ENCODE data around the gene NLRP1. TPM values are rescaled to one million over a fixed set of nuclear protein-coding genes. Genes with fewer than 3 reads are reported as not detected.

Gene NLRP1
- total RNA-seq (2014; rRNA removed; shearing (Covaris generic)) (33.4 and 36.0 TPM in 2 replicates), polyA plus RNA-seq (2016; fragmentation: Nextera tagmentation; extraction: Ambion mirVana) (16.8 and 17.5 TPM in 2 replicates)

DNA sequence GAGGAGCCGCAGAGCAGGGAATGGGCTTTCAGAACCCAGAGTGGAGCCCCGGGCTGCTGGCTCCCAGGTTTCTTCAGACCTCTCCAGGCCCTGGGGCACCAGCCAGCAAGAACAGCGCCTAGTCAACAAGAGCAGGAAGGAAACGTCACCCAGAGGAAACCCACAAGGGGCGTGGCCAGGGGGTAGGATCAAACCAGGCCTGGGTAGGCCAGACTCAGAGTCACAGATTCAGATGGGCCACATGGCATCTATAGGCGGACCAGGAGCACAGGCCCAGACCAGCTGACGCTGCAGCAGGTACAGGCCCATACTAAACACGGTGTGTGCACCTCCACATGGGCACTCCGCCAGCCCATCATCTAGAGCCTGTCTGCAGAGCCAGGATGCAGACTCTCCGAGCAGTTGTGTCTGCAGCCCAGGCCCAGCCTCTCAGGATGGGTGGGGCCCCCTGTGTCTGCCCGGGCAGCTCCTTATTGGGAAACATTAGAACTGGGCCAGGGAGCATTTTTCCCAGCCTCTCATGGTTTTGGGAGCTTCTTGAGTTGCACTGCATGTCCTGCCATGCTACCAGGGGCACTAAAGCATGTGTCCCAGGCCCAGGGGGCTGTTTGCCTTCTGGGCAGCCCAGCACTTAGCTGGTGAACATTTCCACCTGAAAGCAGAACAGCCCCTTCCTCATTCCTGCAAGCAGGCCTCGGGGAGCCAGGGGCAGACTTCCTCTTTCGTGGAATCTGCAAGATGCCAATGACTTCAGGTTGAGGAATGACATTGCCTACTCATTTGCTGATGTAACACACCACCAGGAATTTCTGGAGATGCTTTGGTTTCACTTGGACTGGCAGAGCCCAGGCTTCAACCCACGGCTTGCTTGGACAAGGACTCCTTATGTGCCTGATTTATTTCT, at the start of gene NLRP1:
Gene NLRP1 (minus strand): TSS at position 127 of the 904 bp plus-strand sequence. CDS start 552 bp downstream, outside the sequence.
- peaks cover 48% of the 10 kb centered on the region for H3K4me1 ChIP-seq (ENCODE audit: insufficient read depth)
- peak within 1 kb of the TSS; percentile 97 for H3K9ac ChIP-seq
- H3K9me3 ChIP-seq (ENCODE audit: low read depth), result no peaks in the 10 kb centered on the region
- peak; percentile 98 for DNase-seq
- H3K36me3 ChIP-seq (ENCODE audit: low read depth), result peaks cover 16% of the 10 kb centered on the region
- H3F3A ChIP-seq (ENCODE audit: insufficient read depth), result peaks cover 13% of the 10 kb centered on the region
- H3K4me3 ChIP-seq, result peak within 1 kb of the TSS; percentile 98
- 2 to 3% methylated on average over 13 to 14 of the region's 14 CpGs for WGBS, 2 experiments (ENCODE audit: low coverage in 1 of 2, low lambda C conversion rate in 2 of 2, missing lambda C conversion rate in 2 of 2)
- peak within 1 kb of the TSS; percentile 68 for H2AFZ ChIP-seq
- no peaks in the 10 kb centered on the region for H3K27me3 ChIP-seq (replicated peaks; ENCODE audit: insufficient read depth)
- peaks cover 36% of the 10 kb centered on the region for H3K79me2 ChIP-seq (ENCODE audit: insufficient read depth)
- in situ Hi-C loops (cut with MboI), result loop anchor here (5.0 kb wide), 1 partner anchor 843 kb away; no protein-coding TSS in a partner anchor
- peak within 1 kb of the TSS; percentile 97 for H3K27ac ChIP-seq
- H4K20me1 ChIP-seq (ENCODE audit: insufficient read depth), result no peaks in the 10 kb centered on the region
- TF ChIP-seq EZH2 (IDR thresholded peaks at IDR 0.05; ENCODE audit: insufficient read depth, poor library complexity, severe bottlenecking) (no peak), EZH2phosphoT487 (IDR thresholded peaks at IDR 0.05; ENCODE audit: insufficient read depth, low read depth) (no peak)
- no peaks in the 10 kb centered on the region for H3K9me2 ChIP-seq (ENCODE audit: insufficient read depth)
- H3K4me2 ChIP-seq (ENCODE audit: unreplicated experiment), result peak within 1 kb of the TSS; percentile 92

DNA sequence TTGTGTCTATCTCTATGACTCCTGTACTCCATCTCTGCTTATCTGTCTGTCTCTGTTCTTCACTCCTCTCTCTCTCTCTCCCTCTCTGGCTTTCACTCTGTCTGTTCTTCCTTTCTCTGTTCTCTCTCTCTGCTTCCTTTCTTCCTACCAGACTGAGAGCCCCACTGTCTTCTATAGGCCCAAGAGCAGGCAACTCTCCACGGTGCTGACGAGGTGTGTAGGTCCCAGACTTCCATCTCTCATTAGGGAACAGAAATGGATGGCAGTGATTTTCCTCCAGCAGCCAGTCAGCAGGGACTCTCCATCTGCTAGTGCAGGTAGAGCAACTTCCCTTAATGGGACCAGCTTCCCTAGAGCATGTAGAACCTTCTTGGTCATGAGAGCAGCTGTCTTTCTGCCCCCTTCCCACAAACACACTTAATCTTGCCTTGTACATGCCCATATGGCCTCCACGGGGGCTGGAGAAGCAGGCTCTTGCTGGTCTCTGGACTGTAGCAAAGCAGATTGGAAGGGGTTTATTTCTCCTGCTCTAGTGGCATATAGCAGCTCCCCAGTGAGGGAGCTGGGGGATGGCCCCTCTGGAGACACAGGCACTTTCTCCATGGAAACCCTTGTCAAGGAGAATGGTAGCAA, 47.8 kb upstream of the NLRP1 start:
- no peaks in the 10 kb centered on the region for H4K20me1 ChIP-seq (ENCODE audit: insufficient read depth)
- H3K36me3 ChIP-seq (ENCODE audit: low read depth), result no peaks in the 10 kb centered on the region
- 17 to 36% methylated on average over 3 of the region's 3 CpGs for WGBS, 2 experiments (ENCODE audit: low coverage in 1 of 2, low lambda C conversion rate in 2 of 2, missing lambda C conversion rate in 2 of 2)
- H3K9me2 ChIP-seq (ENCODE audit: insufficient read depth), result no peaks in the 10 kb centered on the region
- H3K9ac ChIP-seq, result no peak overlapping the region
- TF ChIP-seq EZH2 (IDR thresholded peaks at IDR 0.05; ENCODE audit: insufficient read depth, poor library complexity, severe bottlenecking) (no peak), EZH2phosphoT487 (IDR thresholded peaks at IDR 0.05; ENCODE audit: insufficient read depth, low read depth) (no peak)
- no peaks in the 10 kb centered on the region for H3K79me2 ChIP-seq (ENCODE audit: insufficient read depth)
- H2AFZ ChIP-seq, result no peak overlapping the region
- peaks cover 7% of the 10 kb centered on the region for H3K27me3 ChIP-seq (replicated peaks; ENCODE audit: insufficient read depth)
- peaks cover 21% of the 10 kb centered on the region for H3K4me1 ChIP-seq (ENCODE audit: insufficient read depth)
- H3K4me2 ChIP-seq (ENCODE audit: unreplicated experiment), result no peak overlapping the region
- in situ Hi-C loops (cut with MboI), result no loop called here
- H3K9me3 ChIP-seq (ENCODE audit: low read depth), result no peaks in the 10 kb centered on the region
- H3K4me3 ChIP-seq, result no peak overlapping the region
- peaks cover 21% of the 10 kb centered on the region for H3F3A ChIP-seq (ENCODE audit: insufficient read depth)
- no peak overlapping the region for H3K27ac ChIP-seq
- DNase-seq, result peak; percentile 32

DNA sequence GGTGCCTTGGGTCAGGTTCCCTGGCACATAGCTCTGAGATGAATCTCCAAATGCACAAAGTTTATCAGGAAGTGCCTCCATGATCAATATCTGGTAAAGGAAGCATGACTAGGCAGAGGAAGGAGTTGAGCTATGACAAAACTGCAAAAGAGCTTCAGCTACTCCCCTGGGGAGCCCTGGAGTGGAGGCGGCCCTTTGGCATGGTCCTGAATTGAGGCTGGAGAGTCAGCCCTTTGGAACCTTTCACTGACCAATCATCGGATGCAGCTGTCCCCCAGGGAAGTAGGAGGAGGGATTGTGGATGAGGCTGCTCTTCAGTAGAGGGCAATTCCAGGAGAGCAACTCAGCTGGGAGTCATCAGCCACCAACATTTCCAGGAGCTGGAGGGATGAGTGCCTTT, 46.1 kb upstream of the NLRP1 start:
- peak overlapping the region; percentile 60 for H2AFZ ChIP-seq
- 0 to 8% methylated on average over 2 of the region's 2 CpGs for WGBS, 2 experiments (ENCODE audit: low coverage in 1 of 2, low lambda C conversion rate in 2 of 2, missing lambda C conversion rate in 2 of 2)
- H3K9me3 ChIP-seq (ENCODE audit: low read depth), result no peaks in the 10 kb centered on the region
- H3K9me2 ChIP-seq (ENCODE audit: insufficient read depth), result no peaks in the 10 kb centered on the region
- in situ Hi-C loops (cut with MboI), result no loop called here
- peak overlapping the region; percentile 54 for H3K4me2 ChIP-seq (ENCODE audit: unreplicated experiment)
- peaks cover 21% of the 10 kb centered on the region for H3K4me1 ChIP-seq (ENCODE audit: insufficient read depth)
- H3K27me3 ChIP-seq (replicated peaks; ENCODE audit: insufficient read depth), result no peaks in the 10 kb centered on the region; the same call in none of the 2 replicates
- peak overlapping the region; percentile 64 for H3K27ac ChIP-seq
- no peaks in the 10 kb centered on the region for H3K79me2 ChIP-seq (ENCODE audit: insufficient read depth)
- no peak for TF ChIP-seq EZH2phosphoT487 (IDR thresholded peaks at IDR 0.05; ENCODE audit: insufficient read depth, low read depth)
- no peak for TF ChIP-seq EZH2 (IDR thresholded peaks at IDR 0.05; ENCODE audit: insufficient read depth, poor library complexity, severe bottlenecking)
- H3F3A ChIP-seq (ENCODE audit: insufficient read depth), result peaks cover 21% of the 10 kb centered on the region
- no peaks in the 10 kb centered on the region for H3K36me3 ChIP-seq (ENCODE audit: low read depth)
- no peaks in the 10 kb centered on the region for H4K20me1 ChIP-seq (ENCODE audit: insufficient read depth)
- DNase-seq, result peak; percentile 95
- no peak overlapping the region for H3K9ac ChIP-seq
- H3K4me3 ChIP-seq, result 0 out of 2 replicates have a peak overlapping the region, but pooled peaks have one; percentile 22

DNA sequence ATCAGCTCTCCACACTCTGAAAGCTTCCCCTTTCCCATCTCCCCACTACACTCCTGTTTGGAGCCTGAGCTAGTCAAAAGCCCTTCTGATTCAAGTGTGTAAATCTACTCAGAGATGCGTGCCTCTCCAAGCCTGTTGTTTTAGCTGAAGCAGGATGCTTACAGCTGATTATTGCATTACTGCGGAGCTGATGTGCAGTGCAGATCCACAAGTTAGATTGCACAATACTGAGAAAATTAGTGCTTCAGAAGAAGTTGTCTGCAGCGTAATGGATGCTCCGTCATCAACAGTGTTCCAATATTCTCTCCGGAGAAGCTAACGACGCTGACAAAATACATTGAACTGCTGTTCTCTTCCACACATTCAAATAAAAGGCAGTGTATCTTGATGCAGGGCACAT, 44.8 kb upstream of the NLRP1 start:
- in situ Hi-C loops (cut with MboI), result no loop called here
- Histone ChIP-seq H3K4me2 (ENCODE audit: unreplicated experiment) (no peak overlapping the region), H2AFZ (no peak overlapping the region), H3F3A (ENCODE audit: insufficient read depth) (peaks cover 21% of the 10 kb centered on the region), H3K9me3 (ENCODE audit: low read depth) (no peaks in the 10 kb centered on the region), H3K9me2 (ENCODE audit: insufficient read depth) (no peaks in the 10 kb centered on the region), H3K4me1 (ENCODE audit: insufficient read depth) (peaks cover 21% of the 10 kb centered on the region), H3K27me3 (replicated peaks; ENCODE audit: insufficient read depth) (no peaks in the 10 kb centered on the region), H3K79me2 (ENCODE audit: insufficient read depth) (no peaks in the 10 kb centered on the region), H3K36me3 (ENCODE audit: low read depth) (no peaks in the 10 kb centered on the region), H4K20me1 (ENCODE audit: insufficient read depth) (no peaks in the 10 kb centered on the region), H3K9ac (no peak overlapping the region), H3K4me3 (no peak overlapping the region), H3K27ac (no peak overlapping the region)
- DNase-seq, result peak; percentile 9
- 80 to 84% methylated on average over 7 of the region's 7 CpGs for WGBS, 2 experiments (ENCODE audit: low coverage in 1 of 2, low lambda C conversion rate in 2 of 2, missing lambda C conversion rate in 2 of 2)
- TF ChIP-seq EZH2phosphoT487 (IDR thresholded peaks at IDR 0.05; ENCODE audit: insufficient read depth, low read depth) (no peak), EZH2 (IDR thresholded peaks at IDR 0.05; ENCODE audit: insufficient read depth, poor library complexity, severe bottlenecking) (no peak)

Measured in GM23248 (cell line).